ENCODE results near the gene NLRC5. TPM values are rescaled to one million over a fixed set of nuclear protein-coding genes. Genes with fewer than 3 reads are reported as not detected.
A peak's percentile ranks its signal among the peaks of the same experiment; 100 is the strongest.

The NLRC5 gene
- total RNA-seq, 2 donors from 2014 or later = 8.3 to 23.4 TPM

DNA sequence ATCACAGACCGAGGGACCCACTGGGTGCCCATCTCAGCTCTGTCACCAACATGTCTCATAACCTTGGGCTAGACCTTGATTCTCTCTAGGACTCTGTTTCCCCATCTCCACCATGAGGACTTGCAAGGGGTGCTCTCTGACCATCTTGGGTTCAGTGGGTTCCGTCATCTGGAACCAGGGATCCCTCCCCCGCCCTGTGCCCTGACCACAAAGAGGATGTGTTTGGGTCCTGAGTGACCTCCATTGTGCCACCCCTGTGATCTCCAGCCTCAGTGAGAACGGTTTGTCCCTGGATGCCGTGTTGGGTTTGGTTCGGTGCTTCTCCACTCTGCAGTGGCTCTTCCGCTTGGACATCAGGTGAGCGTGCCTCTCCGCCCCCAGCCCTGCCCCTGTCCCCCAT lies 53.9 kb downstream of the NLRC5 start:
- TF ChIP-seq POLR2A (IDR thresholded peaks at IDR 0.05) = no peak
- TF ChIP-seq, protein P1, sequence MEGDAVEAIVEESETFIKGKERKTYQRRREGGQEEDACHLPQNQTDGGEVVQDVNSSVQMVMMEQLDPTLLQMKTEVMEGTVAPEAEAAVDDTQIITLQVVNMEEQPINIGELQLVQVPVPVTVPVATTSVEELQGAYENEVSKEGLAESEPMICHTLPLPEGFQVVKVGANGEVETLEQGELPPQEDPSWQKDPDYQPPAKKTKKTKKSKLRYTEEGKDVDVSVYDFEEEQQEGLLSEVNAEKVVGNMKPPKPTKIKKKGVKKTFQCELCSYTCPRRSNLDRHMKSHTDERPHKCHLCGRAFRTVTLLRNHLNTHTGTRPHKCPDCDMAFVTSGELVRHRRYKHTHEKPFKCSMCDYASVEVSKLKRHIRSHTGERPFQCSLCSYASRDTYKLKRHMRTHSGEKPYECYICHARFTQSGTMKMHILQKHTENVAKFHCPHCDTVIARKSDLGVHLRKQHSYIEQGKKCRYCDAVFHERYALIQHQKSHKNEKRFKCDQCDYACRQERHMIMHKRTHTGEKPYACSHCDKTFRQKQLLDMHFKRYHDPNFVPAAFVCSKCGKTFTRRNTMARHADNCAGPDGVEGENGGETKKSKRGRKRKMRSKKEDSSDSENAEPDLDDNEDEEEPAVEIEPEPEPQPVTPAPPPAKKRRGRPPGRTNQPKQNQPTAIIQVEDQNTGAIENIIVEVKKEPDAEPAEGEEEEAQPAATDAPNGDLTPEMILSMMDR (IDR thresholded peaks at IDR 0.05) = no peak
- ATAC-seq (no peak), DNase-seq (no peak)
- WGBS, 2 donors = 80 to 84% methylated on average over 9 of the region's 9 CpGs
- Histone ChIP-seq H3K27me3 (no peaks in the 10 kb centered on the region), H3K27ac (no peak overlapping the region), H3K4me1 (peaks cover 6% of the 10 kb centered on the region), H3K4me3 (no peak overlapping the region), H3K9me3 (no peaks in the 10 kb centered on the region), H3K36me3 (replicated peaks in 1 of 2; ENCODE audit: insufficient read depth in 1 of 2, low read depth in 2 of 2) (no peaks in the 10 kb centered on the region)
- intact Hi-C loops (cut with DNase I) = no loop called here

GRCh38 chr16:57044931-57045693 lies 55.8 kb downstream of the NLRC5 start:
- WGBS, 2 donors = 70 to 74% methylated on average over 12 of the region's 12 CpGs
- DNase-seq (no peak), ATAC-seq (no peak)
- no peak overlapping the region for H3K4me3 ChIP-seq
- TF ChIP-seq, protein P1 (IDR thresholded peaks at IDR 0.05) = no peak
- TF ChIP-seq POLR2A (IDR thresholded peaks at IDR 0.05) = no peak
- H3K9me3 ChIP-seq = no peaks in the 10 kb centered on the region
- peaks cover 6% of the 10 kb centered on the region for H3K4me1 ChIP-seq
- intact Hi-C loops (cut with DNase I) = no loop called here
- H3K27ac ChIP-seq = no peak overlapping the region
- no peaks in the 10 kb centered on the region for H3K36me3 ChIP-seq (replicated peaks in 1 of 2; ENCODE audit: insufficient read depth in 1 of 2, low read depth in 2 of 2)
- H3K27me3 ChIP-seq = no peaks in the 10 kb centered on the region

DNA sequence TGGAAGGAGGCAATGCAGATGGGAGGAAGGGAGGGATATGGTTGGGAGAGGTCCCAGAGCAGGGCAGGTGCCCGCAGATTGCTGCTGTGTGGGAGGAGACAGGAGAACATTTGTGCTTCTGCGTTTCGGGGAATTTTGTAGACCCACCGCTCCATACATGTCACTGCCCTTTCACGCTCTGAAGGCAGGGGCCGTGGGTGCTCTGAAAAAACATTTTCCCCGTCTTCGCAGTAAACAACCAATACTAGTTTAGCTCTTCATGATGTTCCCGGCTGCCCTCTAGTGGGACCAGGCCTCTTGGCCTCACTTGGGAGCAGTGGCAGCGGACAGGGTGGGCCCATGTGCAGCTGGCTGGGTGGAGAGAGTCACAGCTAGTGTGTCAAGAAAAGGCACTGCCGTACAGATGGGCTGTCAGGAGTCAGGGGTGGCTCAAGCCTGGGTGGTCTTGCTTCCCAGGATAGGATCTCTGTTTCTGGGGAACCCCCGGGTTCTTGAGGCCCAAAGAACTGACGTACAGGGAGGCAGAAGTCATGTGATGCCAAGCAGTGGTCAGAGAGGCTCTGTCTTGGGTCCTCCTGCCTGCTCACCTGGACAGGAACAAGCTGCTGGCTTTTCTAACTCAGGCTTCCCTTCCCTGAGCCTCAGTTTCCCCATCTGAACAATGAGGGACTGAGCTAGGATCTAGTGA lies 56.5 kb downstream of the NLRC5 start:
- H3K9me3 ChIP-seq = no peaks in the 10 kb centered on the region
- no peak overlapping the region for H3K4me3 ChIP-seq
- WGBS, 2 donors = 33 to 34% methylated on average over 10 to 13 of the region's 13 CpGs
- H3K36me3 ChIP-seq (replicated peaks in 1 of 2; ENCODE audit: insufficient read depth in 1 of 2, low read depth in 2 of 2) = no peaks in the 10 kb centered on the region
- intact Hi-C loops (cut with DNase I) = no loop called here
- no peak for TF ChIP-seq POLR2A (IDR thresholded peaks at IDR 0.05)
- TF ChIP-seq, protein P1 (IDR thresholded peaks at IDR 0.05) = peak in 5 of 7 experiments; percentile 40 to 59 (median 50)
- no peak overlapping the region for H3K27ac ChIP-seq
- H3K4me1 ChIP-seq = peaks cover 6% of the 10 kb centered on the region
- ATAC-seq = peak; percentile 66
- no peaks in the 10 kb centered on the region for H3K27me3 ChIP-seq
- DNase-seq = peak; percentile 51 to 63 (median 63)

DNA sequence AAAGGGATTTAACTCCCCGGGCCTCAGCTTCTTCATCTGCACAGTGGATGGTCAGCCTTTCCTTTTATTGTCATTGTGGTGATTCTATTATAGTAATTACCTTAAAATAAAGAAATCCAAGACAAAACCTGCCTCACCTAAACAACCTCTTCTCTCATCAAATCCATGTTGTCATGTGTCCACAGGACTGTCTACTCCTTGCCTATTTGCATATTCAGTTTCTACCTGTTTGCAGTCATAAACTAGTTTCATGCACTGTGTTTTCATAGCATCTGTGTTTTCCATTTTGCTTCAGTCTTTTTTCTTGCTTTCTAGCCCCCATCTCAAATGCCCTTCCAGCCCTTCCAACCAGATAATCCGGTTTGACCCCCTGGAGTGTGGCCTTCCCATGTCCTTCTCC lies 58.7 kb downstream of the NLRC5 start:
- peaks cover 6% of the 10 kb centered on the region for H3K4me1 ChIP-seq
- ATAC-seq (no peak), DNase-seq (no peak)
- H3K27ac ChIP-seq = no peak overlapping the region
- H3K36me3 ChIP-seq (replicated peaks in 1 of 2; ENCODE audit: insufficient read depth in 1 of 2, low read depth in 2 of 2) = no peaks in the 10 kb centered on the region
- TF ChIP-seq, protein P1 (IDR thresholded peaks at IDR 0.05) = no peak
- no peak overlapping the region for H3K4me3 ChIP-seq
- 61 to 75% methylated on average over 2 of the region's 2 CpGs for WGBS, 2 donors
- no peaks in the 10 kb centered on the region for H3K27me3 ChIP-seq
- no peaks in the 10 kb centered on the region for H3K9me3 ChIP-seq
- intact Hi-C loops (cut with DNase I) = no loop called here

All from body of pancreas (tissue), 4 donors.